ENCODE results near the gene PCDHA8. TPM values are rescaled to one million over a fixed set of nuclear protein-coding genes. Genes with fewer than 3 reads are reported as not detected.
A peak's percentile ranks its signal among the peaks of the same experiment; 100 is the strongest.

The PCDHA8 gene
- total and polyA plus RNA-seq, 2 of the 8 experiments (the other 6 are each of a cell fraction or from before 2014, with no cell fraction given) = 0.14 to 0.52 TPM

GRCh38 chr5:140883373-140883772, 42.4 kb downstream of the PCDHA8 start:
- WGBS, 2 experiments (ENCODE audit: extremely low coverage in 1 of 2, insufficient coverage in 1 of 2, insufficient read length in 1 of 2, insufficient replicate concordance in 2 of 2, low coverage in 1 of 2, low lambda C conversion rate in 2 of 2, missing lambda C conversion rate in 1 of 2) = 96% methylated on average over 27 of the region's 41 CpGs; no CpG with 5 or more reads in 1 of the 2 experiments
- Histone ChIP-seq H3K4me1 (replicated peaks in 1 of 4; ENCODE audit: control insufficient read depth in 3 of 4, insufficient read depth in 4 of 4, low read length in 3 of 4) (no peaks in the 10 kb centered on the region), H3K79me1 (ENCODE audit: low read depth, low read length) (no peaks in the 10 kb centered on the region; the same call in 1 of the 2 replicates), H3K23ac (ENCODE audit: insufficient read length) (no peak overlapping the region), H3K23me2 (ENCODE audit: low read depth, low read length) (no peaks in the 10 kb centered on the region), H2BK5ac (ENCODE audit: low read depth, low read length) (no peak overlapping the region), H3K79me2 (ENCODE audit: control insufficient read depth in 1 of 2, insufficient read depth in 2 of 2, low read length in 2 of 2) (no peaks in the 10 kb centered on the region; a peak in 1 of 4 replicates), H4K20me1 (replicated peaks in 1 of 2; ENCODE audit: control insufficient read depth in 1 of 2, insufficient read depth in 2 of 2, low read length in 2 of 2) (peaks cover 0 to 5% of the 10 kb centered on the region in 2 experiments), H3K56ac (replicated peaks; ENCODE audit: insufficient read length, low read depth, low read length) (no peak overlapping the region), H2BK20ac (ENCODE audit: low read length) (peak overlapping the region; percentile 43; the same call in 1 of the 2 replicates), H4K91ac (replicated peaks; ENCODE audit: insufficient read length, low read length) (no peak overlapping the region), H2BK12ac (ENCODE audit: low read depth, low read length) (no peak overlapping the region), H3K27me3 (replicated peaks in 1 of 4; ENCODE audit: control insufficient read depth in 3 of 4, extremely low read depth in 1 of 4, insufficient read depth in 3 of 4, low read length in 3 of 4) (no peaks in the 10 kb centered on the region), H3K14ac (ENCODE audit: insufficient read length) (no peak overlapping the region), H3K4me3 (ENCODE audit: extremely low read depth in 1 of 4, insufficient read depth in 2 of 4, low read depth in 3 of 4, low read length in 4 of 4) (no peak overlapping the region), H3K36me3 (ENCODE audit: control insufficient read depth in 2 of 4, insufficient read depth in 4 of 4, low read length in 3 of 4) (peaks cover 0 to 5% (median 0%) of the 10 kb centered on the region in 4 experiments; a peak in 1 of 8 replicates), H2BK15ac (ENCODE audit: low read length) (no peak overlapping the region), H3K9ac (replicated peaks in 1 of 4; ENCODE audit: extremely low read depth in 1 of 4, low read depth in 3 of 4, low read length in 3 of 4) (no peak overlapping the region), H2AFZ (ENCODE audit: low read length) (no peak overlapping the region), H2BK120ac (replicated peaks; ENCODE audit: low read depth, low read length) (no peak overlapping the region), H3K4ac (replicated peaks; ENCODE audit: insufficient read length, low read depth, low read length) (no peak overlapping the region), H3K9me3 (ENCODE audit: insufficient read depth in 2 of 2, low read depth in 1 of 2, low read length in 1 of 2) (no peaks in the 10 kb centered on the region; a peak in 1 of 4 replicates), H3K18ac (ENCODE audit: extremely low read depth, low read length) (no peak overlapping the region), H3K4me2 (ENCODE audit: insufficient read depth in 1 of 2, low read depth in 2 of 2, low read length in 2 of 2) (no peak overlapping the region; a peak in 1 of 4 replicates), H4K5ac (ENCODE audit: insufficient read length, low read depth, low read length) (no peak overlapping the region), H3K27ac (ENCODE audit: low read depth, low read length) (no peak overlapping the region), H4K8ac (ENCODE audit: extremely low read depth, insufficient read depth, low read length) (no peak overlapping the region), H2AK5ac (ENCODE audit: low read depth, low read length) (no peak overlapping the region)
- FAIRE-seq = no peak
- no peak for DNase-seq (ENCODE audit: low read depth in 1 of 2, low spot score in 2 of 2)
- POLR2A ChIA-PET (ENCODE audit: partially characterized antibody) = interaction anchor here (0.7 to 2.7 kb wide), 2 partner anchors 42 to 157 kb away, joined by 3 to 17 read pairs; partner anchors contain the start of gene PCDHAC1
- CTCF ChIA-PET (ENCODE audit: partially characterized antibody) = interaction anchor here (0.6 to 7.5 kb wide), 23 partner anchors 10 to 299 kb away, joined by 3 to 95 read pairs (median 6); partner anchors contain the start of genes PCDHA4, PCDHA6, PCDHAC1 and PCDHAC2
- TF ChIP-seq, protein P1, sequence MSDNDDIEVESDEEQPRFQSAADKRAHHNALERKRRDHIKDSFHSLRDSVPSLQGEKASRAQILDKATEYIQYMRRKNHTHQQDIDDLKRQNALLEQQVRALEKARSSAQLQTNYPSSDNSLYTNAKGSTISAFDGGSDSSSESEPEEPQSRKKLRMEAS (IDR thresholded peaks at IDR 0.05) = no peak
- TF ChIP-seq YY1 (IDR thresholded peaks at IDR 0.05; ENCODE audit: low read depth, low read length) (no peak), HDAC2 (IDR thresholded peaks at IDR 0.05; ENCODE audit: borderline replicate concordance in 1 of 2, low read depth in 2 of 2, low read length in 2 of 2) (no peak), KDM4A (IDR thresholded peaks at IDR 0.05; ENCODE audit: low read depth, low read length, severe bottlenecking) (no peak), CHD2 (IDR thresholded peaks at IDR 0.05; ENCODE audit: low read length) (no peak), BCL11A (IDR thresholded peaks at IDR 0.05; ENCODE audit: low read depth in 2 of 2, low read length in 2 of 2) (no peak), TBP (IDR thresholded peaks at IDR 0.05; ENCODE audit: low read depth, low read length) (no peak), NANOG (IDR thresholded peaks at IDR 0.05; ENCODE audit: insufficient read depth, low read depth, low read length, poor library complexity, severe bottlenecking) (no peak), SRF (IDR thresholded peaks at IDR 0.05; ENCODE audit: low read depth, low read length) (no peak), POU5F1 (IDR thresholded peaks at IDR 0.05; ENCODE audit: low read depth, low read length) (no peak), SUZ12 (IDR thresholded peaks at IDR 0.05; ENCODE audit: low read length) (no peak), SIRT6 (IDR thresholded peaks at IDR 0.05; ENCODE audit: low read length) (no peak), CEBPB (IDR thresholded peaks at IDR 0.05; ENCODE audit: low read depth, low read length) (no peak), RAD21 (IDR thresholded peaks at IDR 0.05 in 1 of 2, conservative IDR thresholded peaks at IDR 0.05 in 1 of 2; ENCODE audit: low read depth in 2 of 2, low read length in 2 of 2) (no peak)
